NK-92 (cell line): ENCODE measurements around the gene KRTAP4-8.
"Not testable (repeated sequence)": the region's sequence is repeated elsewhere in the genome, so short reads cannot be mapped to it uniquely, and the experiment has no call there.

Source experiments
- DNase-seq: peaks from one replicate; lab custom pipeline; 2025; ENCODE audit not compliant: unreplicated experiment; lab: John Stamatoyannopoulos, UW

Gene KRTAP4-8

DNA sequence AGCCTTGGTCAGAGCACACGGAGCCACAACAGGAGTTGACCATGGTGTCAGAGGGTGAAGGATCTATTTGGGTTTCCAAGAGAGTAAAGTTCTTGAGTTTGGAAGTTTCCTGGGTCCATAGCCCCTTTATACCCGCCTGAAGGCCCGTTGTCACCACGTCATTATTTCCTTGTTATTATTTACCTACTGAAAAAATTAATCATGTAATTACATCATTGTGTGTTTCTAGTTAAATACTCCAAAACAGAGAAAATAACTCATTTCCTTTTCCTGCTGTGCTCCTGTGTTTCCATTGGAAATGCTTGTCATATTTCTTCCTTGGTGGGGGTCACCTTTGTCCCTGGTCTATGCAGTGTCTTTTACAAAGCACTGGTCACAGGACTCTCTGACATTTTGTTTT is at the start of gene KRTAP4-8:
TSS of gene KRTAP4-8 (minus strand) at position 101 of the 400 bp plus-strand sequence. CDS start at position 43, 58 bp downstream.
- DNase-seq: no peak

DNA sequence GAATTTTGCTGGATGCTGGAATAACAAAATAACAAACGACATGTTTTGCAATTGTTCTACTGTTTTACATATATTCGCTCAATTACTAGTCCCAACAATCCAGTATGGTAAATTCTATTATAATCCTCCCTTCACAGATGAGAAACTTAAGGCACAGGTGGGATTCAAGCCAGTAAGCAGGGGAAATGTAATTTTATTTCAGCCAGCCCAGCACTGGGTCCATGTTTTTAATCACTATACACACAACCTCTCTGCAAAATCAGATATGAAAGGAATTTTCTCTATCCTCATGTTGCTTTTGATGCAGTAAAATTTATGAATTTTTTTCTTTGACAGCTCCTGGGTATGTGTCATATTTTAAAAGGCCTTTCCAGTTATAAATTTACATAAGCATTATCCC is 47.3 kb upstream of the KRTAP4-8 start:
- no peak for DNase-seq

DNA sequence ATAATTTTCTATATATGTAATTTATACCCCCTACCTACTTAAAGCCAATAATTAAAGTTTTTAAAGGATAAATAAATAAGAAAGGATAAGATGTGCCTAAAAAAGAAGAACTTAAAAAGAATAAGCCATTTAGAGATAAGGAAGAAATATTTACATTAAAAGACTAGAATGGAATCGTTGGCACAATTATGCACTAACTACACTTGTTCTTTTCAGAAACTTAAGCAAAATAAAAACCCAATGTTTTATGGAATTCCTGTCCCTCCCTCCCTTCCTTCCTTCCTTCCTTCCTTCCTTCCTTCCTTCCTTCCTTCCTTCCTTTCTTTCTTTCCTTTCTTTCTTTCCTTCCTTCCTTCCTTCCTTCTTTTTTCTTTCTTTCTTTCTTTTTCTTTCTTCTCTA is 46.9 kb upstream of the KRTAP4-8 start:
- DNase-seq: no peak

DNA sequence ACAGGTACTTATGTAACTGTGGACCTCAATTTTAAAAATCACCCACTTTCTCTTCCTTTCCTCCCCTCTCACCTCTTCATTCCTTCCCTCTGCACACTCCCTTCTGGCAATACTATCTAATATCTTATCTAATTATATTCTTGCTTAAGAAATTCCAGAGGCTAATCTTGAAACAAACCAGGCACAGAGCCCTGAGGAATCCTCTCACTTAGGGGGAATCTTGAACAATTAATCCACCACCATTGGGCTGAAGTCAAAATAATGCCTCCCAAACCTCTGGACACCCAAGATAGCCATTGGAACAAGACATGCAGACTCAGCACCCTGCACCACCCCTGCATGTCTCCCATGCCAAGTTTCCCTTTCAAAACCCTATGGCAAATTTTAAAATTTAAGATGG is 43.4 kb upstream of the KRTAP4-8 start:
- no peak for DNase-seq

DNA sequence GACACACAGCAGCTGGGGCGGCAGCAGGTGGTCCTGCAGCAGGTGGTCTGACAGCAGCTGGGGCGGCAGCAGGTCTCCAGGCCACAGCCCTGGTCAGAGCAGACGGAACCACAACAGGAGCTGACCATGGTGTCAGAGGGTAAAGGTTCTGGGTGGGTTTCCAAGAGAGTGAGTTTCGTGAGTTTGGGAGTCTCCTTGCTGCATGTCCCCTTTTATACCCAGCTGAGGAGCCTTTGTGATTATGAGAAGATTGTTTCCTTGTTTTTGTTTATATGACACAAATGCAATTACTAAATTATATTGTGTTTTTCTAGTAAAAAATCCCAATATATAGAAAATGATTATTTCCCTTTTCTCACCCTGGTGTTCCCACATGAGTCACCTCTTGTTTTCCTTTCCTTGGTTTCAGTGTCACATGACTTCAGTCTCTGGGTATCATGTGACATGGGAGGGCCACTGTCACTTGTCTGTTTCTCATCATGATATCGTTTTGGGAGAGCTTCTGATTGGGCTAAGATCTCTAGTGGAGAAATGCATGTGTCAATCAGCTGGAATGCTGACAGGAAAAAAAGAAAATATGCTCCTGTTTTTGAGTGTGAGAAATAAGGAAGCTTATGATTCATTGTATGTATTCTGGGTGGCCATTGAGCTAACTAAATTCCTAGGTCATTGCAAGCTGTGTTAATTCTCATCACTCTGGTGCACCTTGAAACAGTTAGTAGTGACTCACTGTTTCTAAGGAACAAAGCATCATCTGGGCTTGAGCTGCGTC is 42.6 kb upstream of the KRTAP4-8 start, which contains the start of gene KRTAP4-6:
TSS of gene KRTAP4-6 (minus strand) at position 185 of the 772 bp plus-strand sequence. CDS start at position 128, 57 bp downstream.
- no peak for DNase-seq

DNA sequence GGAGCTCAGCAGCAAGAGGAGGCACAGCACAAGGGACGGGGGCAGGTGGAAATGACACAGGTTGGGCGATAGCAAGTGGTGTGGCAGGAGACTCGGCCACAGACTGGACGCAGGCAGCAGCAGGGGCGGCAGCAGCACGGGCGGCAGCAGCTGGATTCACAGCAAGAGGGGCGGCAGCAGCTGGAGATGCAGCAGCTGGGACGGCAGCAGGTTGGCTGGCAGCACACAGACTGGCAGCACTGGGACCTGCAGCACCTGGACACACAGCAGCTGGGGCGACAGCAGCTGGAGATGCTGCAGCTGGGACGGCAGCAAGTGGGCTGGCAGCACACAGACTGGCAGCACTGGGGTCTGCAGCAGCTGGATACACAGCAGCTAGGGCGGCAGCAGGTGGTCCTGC is 41.9 kb upstream of the KRTAP4-8 start:
- DNase-seq: not testable (repeated sequence)

DNA sequence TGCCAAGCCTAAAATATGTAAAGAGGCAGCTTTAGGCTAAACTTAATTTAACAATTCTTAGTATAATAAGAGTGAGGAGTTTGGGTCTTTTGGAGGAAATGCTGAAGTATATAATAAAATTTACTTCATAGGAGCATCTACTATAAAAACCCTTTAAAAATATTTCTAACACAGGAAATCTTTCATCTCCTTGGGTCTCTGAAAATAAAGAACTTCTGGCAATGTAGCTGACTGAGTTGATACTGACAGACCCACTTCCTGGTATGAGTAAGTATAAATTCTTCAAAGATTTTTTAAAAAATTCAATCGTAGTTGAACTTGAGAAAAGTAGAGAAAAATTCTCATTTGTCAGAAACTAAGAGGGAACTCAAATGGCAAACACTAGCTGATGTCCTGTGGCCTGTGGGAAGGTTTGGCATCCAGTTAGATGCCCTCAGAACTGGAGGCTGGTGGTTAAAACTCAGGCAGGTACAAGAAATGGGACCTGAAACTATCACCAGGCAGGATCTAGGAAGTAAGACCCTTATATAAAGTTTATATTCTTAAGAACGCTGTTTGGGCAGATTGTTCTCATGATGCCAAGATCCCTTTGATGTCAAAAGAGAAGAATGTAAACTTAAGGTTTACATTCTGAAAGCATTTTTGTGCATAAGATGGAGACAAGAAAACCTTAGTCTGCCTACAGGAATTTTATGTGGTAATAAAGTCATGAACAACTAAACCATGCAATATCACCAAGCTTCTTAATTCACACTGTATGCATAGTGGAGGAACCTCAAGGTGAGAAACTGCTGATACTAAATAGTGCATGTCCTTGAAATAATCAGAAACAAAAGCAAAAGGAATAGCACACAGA is 36.2 kb upstream of the KRTAP4-8 start:
- no peak for DNase-seq

DNA sequence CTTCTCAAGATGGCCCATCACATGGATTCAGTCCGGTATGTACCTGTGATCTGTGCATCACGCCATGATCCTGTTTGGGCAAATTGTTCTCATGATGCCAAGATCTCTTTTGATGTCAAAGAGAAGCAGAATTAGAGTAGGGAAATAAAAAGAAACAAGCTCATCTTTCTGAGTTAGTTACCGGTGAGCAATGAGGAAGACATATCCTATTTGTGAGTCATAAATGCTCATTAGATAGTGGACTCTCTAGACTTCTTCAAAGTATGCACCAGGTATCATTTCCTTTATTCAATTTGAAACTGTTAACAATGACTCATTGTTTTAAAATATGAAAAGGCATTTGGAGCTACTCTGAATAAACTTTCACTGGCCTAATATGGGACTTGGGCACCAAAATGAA is 34.0 kb upstream of the KRTAP4-8 start:
- no peak for DNase-seq

DNA sequence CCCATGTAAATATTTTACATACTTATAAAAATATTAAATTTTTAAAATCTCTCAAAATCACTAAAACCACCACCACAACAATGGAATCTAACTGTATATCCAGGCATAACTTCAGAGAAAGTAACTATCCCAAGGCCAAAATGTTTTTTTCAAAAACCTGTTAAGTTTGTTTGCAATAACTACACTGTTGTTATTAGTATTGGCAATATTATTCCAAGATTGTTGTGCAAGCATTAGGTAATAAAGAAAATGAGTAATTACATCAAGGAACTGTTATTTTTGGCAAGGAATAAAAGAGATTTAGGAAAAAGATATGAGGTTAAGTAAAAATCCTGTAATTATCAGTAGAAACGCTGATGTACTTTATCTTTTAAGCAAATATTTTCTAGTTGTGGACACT is 29.4 kb upstream of the KRTAP4-8 start:
- DNase-seq: no peak

DNA sequence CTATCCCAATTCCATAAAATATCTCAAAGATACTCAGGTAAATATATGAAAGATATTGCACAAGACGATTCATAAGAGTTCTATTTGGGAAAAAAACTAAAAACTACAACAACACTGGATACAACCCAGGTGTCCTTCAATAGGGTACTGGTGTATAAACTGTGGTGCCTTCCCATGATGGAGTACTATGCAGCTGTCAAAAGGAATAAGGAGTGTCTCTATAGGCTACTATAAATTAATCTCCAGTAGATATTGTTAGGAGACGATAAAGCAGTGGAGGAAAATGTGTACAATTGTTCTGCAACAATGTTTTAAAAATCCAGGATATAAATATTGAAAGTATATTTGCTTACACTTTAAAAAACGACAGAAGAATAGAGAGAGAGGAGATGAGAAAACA is 28.5 kb upstream of the KRTAP4-8 start:
- no peak for DNase-seq

DNA sequence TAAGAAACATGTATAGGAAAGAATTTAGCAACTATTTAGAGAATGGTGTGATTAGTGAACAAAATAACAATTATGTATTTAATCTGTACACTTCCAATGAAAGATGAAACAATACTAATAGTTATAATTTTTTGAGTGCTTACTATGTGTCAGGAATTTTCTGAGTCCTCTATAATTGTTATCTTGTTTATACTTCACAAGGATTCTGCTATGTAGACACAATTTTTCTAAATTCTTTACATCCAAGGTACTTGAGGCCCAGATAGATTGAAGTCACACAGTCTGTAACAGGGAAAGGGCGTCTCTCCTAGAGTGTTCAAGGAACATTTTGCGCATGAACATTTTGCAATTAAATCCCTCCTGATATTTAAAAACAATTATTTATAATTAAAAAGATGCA is 27.1 kb upstream of the KRTAP4-8 start:
- DNase-seq: no peak

DNA sequence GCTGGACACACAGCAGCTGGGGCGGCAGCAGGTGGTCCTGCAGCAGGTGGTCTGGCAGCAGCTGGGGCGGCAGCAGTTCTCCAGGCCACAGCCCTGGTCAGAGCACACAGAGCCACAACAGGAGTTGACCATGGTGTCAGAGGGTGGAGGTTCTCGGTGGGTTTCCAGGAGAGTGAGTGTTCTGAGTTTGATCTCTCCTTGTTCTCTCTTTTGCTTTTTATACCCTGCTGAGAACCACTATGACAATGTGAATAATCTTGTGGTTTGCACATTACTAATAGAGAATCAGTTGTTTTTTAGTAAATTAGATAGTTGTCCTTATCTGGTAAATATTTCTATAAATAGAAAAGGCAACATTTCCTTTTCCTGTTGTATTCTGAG is 26.0 kb upstream of the KRTAP4-8 start, which contains the start of gene KRTAP4-12:
TSS of gene KRTAP4-12 (minus strand) at position 192 of the 381 bp plus-strand sequence. CDS start at position 132, 60 bp downstream.
- not testable (repeated sequence) for DNase-seq

DNA sequence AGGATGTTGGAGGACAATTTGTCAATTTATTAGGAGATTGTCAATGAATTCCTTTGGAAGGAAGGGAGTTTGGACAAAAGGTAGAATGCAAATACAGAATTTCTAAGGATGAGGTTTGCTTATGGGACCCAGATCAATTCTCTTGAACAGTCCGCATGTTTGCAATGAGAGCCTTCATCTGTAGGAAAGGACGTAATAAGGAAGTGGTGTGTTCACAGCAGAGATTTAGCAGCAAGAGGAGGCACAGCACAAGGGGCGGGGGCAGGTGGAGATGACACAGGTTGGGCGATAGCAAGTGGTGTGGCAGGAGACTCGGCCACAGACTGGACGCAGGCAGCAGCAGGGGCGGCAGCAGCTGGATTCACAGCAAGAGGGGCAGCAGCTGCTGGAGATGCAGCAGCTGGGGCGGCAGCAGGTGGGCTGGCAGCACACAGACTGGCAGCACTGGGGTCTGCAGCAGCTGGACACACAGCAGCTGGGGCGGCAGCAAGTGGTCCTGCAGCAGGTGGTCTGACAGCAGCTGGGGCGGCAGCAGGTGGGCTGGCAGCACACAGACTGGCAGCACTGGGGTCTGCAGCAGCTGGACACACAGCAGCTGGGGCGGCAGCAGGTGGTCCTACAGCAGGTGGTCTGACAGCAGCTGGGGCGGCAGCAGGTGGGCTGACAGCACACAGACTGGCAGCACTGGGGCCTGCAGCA is 25.5 kb upstream of the KRTAP4-8 start:
- not testable (repeated sequence) for DNase-seq

DNA sequence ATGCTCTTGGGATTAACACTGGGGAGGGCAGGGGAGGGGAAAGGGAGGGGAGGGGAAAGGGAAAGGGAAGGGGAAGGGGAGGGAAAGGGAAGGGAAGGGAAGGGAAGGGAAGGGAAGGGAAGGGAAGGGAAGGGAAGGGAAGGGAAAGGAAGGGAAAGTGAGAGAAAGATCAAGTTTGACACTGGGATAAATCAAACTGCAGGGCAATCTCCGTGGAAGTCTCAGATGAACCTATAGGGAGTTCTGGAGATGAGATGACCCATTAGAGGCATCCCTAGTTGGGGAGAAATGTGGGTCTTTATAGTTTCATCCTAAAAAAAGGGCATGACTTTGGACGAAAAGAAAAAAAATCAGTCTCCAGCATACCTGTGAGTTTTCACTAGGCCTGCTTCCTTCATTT is 23.8 kb upstream of the KRTAP4-8 start:
- no peak for DNase-seq

DNA sequence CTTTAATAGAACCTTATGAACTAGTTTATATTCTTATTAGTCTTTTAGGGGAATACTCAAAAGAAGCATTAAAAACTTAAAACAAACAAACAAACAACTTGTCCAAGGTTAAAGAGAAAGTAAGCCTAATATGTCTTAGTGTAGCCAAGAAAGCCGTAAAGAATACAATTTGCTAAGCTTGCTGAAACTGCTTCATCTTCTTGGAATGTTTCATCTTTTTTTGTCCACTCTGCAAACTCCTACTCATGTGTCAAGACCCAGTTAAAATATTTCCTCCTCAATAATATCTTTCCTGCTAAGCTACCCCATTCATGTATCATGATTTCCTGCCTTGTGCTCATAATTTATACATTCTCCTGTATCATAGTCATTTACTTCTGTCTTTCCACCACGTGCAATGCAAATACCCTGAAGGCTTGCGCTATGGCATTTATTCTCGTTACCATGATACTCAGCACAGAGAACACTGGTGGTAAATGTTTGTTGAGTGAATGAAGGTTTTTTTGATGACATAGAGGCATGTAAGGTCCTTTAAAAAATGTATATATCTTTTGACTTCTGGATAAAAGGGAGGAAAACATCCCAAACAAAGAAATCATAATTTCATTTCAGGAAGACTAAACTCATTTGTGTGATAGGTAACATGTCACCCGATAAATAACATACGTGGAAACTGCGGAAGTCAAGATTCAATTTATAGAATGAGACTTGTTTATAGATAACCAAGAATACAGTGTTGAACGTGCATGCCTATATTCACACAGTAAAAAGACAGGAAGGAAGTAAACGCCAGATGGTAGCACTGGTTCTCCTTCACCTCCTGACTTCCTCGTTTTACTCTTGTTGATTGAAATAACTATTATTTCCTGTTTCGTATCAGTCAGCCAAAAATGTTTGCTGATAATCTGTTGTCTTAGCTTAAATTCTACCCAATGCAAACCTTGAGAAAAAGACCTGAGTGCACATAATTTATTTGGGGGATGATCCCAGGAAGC is 22.1 kb upstream of the KRTAP4-8 start:
- not testable (repeated sequence) for DNase-seq

DNA sequence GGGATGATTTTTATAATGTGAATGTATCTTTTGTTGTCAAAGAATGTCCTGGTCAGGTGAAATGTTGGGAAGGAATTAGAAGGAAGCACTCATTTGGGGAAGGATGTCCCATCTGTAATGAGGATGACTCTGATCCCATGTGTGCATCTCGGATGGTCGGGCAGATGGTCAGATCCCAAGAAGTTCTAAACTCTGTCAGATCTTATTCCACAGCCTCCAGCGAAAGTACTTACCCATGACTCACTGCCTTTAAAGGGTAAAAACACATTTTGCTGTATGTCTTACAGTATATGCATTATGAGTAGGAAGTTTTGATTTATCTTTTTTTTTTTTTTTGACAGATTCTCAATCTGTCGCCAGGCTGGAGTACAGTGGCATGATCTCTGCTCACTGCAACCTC is 20.8 kb upstream of the KRTAP4-8 start:
- DNase-seq: no peak

DNA sequence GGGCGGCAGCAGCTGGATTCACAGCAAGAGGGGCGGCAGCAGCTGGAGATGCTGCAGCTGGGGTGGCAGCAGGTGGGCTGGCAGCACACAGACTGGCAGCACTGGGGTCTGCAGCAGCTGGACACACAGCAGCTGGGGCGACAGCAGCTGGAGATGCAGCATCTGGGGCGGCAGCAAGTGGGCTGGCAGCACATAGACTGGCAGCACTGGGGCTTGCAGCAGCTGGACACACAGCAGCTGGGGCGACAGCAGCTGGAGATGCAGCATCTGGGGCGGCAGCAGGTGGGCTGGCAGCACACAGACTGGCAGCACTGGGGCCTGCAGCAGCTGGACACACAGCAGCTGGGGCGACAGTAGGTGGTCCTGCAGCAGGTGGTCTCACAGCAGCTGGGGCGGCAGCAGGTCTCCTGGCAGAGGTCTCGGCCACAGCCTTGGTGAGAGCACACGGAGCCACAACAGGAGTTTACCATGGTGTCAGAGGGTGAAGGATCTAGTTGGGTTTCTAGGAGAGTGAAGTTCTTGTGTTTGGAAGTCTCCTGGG is 20.0 kb upstream of the KRTAP4-8 start, which contains the start of gene KRTAP4-11:
TSS of gene KRTAP4-11 (minus strand) at position 528 of the 541 bp plus-strand sequence. CDS start at position 470, 58 bp downstream.
- DNase-seq: not testable (repeated sequence)

DNA sequence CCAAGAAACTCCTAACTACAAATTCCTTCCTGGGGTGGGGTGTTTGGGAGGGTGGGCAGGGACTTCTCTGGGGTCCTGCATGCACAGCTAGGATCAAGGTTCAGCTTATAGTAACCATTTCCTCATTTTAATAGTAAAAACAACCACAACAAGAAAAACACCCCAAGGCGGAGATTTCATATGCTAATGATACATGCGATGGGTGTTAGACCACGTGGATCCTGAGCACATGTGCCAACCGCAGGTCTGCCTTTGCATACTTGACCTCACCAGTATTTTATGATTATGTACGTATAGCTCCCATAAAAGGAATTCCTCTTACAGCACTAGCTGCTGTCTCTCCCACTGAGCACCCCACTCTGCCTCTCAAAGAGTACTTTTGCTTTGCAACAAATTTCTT is 18.4 kb upstream of the KRTAP4-8 start:
- DNase-seq: no peak

DNA sequence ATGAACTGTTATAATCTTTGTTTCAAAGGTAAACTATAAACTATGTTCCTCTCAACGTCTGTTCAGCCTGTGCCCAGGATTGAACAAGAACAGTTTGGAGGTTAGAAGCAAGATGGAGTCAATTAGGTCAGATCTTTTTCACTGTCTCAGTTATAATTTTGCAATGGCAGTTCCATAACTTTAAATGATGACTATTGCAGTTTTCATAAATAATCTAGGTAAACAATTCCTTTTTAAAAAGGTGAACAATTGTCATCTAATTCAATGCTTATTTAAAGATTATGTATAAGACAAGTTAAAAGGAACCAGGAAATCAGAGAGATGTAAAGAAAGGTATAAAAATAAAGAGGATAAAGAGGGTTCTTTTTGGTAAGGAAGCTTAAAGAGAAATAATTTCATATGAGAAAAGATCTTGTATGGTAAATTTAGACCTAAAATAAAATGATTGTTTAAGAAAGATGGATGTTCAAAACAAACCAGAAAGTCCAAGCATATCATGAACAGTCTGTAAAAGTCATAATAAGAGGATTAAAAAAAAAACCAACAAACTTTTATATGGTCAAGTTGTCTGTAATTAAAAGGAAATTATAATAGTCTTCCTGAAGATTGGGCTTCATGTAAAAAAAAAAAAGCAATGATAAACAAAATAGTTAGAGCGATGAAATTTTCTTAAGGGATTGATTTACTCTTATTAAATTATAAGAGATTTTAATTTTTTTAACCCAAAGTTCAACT is 13.4 kb upstream of the KRTAP4-8 start:
- no peak for DNase-seq
